Activated T-helper 1 cell treated with Interleukin-2 at 50 U/mL for 16 hours (primary cell): ENCODE measurements around the gene FBXL5.

Source experiments
- DNase-seq: peaks from one replicate; pipeline ENCODE4 v3.0.0-alpha.2; 2020; ENCODE audit warnings: low read depth

FBXL5 gene

DNA sequence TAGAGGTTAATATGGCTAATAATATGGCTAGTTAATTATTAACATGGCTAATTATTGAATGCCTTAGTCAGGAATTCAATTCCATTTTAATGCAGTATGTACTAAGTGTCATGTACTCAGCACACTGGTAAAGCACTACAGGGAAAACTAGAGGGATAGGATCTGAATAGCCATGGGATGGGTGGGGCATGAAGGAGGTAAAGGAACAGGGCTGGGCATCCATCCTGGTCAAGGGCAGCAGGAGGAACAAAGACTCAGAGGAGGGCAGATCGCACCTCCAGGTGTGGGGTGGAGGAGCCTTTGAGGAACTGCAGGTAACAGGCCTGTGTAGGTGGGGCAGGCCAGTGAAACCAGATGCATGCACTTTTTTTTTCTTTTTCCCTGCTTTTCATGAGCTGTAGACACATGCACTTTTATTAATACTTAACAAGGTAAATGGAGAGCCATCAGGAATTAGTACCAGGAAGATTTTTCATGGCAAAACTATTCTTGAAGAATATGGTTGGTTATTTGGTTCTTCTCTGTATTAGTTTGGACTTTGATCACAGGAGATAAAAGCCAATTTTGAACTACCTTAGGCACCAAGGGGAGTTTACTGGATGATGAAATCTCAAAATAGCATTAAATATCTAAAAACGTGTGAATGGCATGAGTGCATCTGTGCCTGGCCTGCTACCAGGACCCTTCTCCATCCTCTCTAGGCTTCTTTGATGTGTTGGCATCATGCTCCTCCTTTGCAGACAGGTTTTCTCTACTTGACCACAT lies 97.2 kb downstream of the FBXL5 start:
- no peak for DNase-seq

DNA sequence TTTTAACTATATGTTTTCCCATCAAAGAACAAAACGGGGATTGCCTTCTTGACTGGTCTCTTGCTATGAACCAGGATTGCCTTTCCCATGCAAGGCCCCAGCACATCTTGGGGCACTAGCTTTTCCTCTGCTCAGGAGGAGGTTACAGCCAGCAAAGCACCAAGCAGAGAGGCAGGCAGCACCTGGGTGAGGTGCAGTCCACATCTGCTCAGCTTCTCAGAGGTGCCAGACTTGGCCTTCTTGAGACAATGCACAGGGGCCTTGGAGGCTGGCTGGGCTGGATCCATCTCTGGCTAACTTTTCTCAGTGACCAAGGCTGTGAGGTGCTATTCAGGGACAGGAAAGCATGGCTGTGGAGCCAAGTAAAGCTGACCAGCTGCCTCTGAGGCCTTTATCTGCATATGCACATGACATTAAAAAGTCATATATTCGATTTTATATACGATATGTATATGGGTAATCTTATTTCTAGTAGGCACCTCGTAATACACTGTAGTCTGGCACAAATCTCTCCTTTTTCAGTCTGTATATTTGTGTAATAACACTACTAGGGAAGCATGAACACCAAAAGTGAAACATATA lies 98.6 kb downstream of the FBXL5 start:
- DNase-seq = no peak
